Right forelimb (tissue), 1 donor: ENCODE measurements around the gene WAS.

Source experiments
- DNase-seq: peaks from one replicate; pipeline ENCODE4 v3.0.0-alpha.2; 2018

Gene WAS

DNA sequence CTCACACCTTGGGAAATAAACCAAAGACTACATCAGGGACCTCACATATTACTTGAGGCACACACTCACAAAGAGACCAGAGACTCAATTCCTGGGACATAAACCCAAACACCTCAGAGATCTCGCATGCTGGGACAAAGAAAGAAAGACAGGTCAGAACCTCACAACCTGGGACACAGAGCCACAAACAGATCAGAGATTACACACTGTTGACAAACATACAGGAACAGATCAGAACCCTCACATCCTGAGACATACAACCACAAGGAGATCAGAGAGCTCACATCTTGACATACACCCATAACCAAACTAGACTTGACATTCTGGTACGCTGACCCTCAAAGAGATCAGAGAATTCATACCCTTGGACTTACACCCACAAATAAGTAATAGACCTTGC is 30.2 kb downstream of the WAS start:
- no peak for DNase-seq

DNA sequence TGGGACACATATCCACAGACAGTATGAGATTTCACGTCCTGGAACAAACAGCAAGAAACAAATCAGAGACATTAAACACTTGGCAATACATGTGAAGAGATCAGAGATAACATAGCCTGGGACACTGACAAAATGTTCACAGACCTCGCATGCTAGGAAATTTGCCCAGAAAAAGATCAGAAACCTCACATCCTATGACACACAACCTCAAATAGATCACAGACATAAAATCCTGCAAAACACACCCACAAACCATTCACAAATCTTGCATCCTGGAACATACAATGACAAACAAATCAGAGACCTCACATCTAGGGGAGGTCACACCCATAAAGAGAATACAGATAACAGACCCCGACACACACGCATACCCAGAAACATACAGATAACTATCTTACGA is 31.0 kb downstream of the WAS start:
- DNase-seq = no peak

DNA sequence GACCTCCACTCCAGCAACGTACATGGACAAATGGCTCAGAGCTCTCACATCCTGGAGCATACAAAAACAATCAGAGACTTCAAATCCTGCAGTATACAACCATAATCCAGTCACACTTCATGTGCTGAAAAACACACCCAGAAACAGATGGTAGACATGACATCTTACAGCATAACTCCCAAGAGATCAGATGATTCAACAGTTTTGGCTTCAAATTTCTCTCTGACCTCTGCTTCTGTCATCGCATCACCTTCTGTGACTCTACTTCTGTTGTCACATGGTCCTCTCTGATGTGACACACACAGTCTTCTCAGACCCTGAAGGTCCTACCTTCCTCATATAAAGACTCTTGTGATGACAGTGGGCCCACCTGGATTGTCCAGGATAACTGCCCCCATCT is 31.5 kb downstream of the WAS start:
- DNase-seq = no peak

DNA sequence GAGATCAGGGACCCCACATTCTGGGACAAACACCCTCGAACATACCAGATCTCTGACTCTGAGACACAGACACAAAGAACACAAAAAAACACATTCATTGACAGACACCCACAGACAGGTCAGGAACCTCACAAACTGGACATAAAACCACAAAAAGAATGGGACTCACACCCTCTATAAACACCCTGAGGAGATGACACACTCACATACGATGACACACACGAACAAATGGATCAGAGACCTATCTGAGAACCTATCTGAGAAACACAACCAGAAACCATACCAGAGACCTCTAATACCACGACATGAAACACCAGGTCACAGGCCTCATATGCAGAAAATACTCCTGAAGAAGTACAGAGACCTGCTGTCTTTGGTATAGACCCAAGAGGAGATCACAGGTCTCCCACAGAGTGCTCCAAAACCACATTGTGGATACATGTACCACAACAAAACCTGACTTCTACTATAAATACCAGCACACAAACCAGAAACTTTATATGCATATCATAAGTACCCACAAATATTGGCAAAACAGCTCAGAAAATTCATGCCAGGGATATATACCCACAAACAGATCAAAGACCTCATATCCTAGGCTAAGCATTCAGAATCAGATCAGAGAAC is 32.4 kb downstream of the WAS start:
- no peak for DNase-seq

DNA sequence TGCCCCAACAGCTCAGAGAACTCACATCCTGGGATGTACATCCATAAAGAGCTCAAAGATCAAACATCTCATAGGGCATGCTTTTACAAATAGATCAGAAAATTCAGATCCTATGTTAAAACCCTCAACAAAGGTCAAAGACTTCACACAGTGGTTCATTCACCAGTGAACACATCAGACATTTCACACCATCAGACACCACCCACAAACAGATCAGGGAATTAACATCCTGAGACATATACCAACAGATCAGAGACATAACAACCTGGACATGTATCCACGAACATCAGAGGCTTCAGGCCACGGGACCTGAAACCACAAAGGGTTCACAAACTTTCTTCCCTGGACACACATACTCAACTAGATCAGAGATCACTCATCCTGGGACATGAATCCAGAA is 36.4 kb downstream of the WAS start:
- no peak for DNase-seq

DNA sequence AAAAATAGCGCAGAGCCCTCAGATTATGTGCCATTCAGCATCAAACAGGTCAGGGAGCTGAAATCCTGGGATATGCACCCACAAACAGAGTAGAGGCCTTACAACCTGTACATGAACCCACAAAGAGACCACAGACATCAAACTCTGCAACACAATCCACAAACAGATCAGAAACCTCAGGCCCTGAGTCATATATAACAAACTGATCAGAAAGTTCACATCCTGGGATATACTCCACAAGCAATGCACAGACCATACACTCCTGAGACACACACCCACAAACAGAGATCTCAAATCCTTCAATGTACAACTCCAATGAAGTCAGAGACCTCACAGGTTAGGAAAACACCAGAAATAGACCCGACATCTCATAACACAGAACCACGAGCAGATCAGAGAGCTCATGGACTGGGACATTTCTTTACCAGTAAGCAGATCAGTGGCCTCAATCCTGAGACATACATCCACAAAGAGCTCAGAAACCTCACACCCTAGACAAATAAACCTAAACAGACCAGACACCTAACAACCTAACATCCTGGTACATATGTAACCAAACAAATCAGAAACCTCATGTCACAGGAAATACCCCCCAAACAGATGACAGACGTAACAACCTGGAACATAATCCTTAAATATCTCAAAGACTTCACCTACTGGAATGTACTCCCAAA is 37.1 kb downstream of the WAS start:
- DNase-seq = no peak

DNA sequence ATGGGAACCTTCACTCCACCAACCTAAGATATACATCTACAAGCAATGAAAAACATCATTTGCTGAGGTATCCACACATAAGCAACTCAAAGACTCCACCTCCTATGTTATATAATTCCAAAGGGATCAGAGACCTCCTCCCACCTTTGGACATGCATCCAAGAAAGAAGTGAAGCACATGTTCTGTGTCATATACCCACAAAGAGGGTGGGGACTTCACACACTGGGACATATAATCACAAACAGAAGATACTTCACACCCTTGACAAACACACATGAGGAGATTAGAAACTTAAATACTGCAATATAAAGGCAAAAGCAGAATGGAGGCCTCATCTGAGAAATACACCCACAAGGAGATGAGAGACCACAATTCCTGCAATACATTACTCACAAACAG is 38.3 kb downstream of the WAS start:
- no peak for DNase-seq

DNA sequence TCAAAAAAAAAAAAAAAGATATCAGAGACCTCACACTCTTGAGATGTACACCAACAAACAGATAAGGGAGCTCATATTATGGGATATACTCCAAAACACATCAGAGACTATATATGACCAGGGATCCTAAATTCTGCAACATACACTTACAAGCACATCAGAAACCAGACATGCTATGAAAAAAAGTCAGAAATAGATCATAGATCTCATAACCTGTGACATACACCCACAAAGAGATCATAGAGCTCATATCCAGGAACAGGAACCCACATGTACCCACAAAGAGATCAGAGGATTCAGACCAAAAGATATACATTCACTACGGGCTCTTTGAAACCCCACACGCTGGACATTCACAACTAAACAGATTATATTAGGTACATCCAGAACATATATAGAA is 43.0 kb downstream of the WAS start:
- no peak for DNase-seq

DNA sequence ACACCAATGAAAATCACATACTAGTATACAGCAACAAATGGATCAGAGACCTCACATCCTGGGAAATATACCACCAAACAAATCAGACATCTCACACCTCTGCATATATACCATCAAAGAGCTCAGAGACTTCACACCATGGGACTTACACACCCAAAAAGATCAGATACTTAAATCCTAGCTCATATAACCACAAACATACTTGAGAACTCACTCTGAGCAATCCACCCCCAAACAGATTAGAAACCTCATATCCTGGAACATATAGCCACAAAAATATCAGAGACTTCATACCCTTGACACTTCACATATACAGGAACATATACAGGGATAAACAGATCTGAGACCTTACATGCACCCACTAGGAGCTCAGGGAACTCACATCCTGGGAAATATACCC is 45.1 kb downstream of the WAS start:
- no peak for DNase-seq

DNA sequence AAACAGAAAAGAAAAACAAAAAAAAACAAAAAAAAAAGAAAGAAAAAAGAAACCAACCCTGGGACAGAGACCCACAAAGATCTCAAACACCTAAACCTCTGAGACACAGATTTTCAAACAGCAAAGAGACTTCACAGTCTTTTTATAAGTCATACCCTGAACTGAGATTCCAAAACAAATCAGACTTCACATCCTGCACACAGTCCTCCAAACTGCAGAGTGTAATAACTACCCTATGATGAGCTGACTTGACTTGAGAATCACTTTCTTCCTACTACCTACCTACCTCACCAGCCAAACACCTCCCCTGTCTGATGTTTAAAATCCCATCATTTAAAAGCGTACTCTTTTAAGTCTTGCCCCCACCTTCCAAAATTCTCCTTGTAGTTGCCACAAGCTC is 52.7 kb downstream of the WAS start:
- no peak for DNase-seq

DNA sequence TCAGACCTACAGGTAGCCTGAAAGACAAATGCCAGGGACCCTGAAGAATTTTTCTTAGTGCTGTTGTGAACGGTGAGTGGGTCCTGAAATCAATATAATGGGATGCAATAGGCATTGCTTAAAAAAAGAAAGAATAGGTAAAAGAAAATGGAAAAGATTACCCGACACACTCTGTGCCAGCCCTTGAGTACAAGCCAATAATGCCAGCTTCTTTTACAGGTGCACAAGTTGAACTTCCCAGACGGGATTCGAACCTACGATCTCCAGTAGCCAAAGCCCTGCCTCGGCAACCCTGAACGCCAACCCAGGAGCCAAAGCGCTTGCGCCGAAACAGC is 53.2 kb downstream of the WAS start:
- DNase-seq = no peak

DNA sequence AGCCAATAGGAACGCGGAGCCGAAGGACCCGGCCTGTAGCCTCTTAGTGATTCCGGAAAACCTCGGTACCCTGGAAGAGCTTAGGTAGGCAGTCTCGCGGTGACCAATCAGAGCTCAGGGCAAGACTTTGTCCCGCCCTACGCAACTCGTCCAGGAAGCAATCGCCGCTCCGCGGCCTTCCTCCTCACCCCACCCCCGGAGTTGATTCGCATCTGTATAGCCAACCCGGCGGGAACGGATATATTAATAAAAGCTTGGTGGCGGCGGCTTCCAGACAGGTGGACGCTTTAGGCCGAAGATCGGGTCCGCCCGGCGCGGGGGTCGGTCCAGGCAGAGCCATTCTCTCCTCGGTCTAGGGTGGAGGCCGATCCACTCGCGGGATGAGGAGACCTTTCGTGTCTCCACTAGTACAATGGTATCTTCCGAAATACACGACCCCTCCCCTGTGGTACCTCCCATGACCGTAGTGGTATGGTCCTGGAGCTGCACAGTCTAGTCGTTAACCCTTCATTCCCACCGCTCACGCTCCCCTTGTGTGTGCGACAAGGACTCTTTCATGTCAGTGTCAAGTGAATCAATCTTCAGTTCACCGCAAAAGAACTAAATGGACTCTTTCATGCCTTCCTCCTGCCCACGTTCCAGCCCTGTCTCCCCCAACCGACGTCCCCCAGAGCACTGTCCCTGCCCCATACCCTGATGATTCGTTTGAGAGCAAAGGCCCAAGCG is 53.8 kb downstream of the WAS start:
- peak; percentile 86 for DNase-seq

DNA sequence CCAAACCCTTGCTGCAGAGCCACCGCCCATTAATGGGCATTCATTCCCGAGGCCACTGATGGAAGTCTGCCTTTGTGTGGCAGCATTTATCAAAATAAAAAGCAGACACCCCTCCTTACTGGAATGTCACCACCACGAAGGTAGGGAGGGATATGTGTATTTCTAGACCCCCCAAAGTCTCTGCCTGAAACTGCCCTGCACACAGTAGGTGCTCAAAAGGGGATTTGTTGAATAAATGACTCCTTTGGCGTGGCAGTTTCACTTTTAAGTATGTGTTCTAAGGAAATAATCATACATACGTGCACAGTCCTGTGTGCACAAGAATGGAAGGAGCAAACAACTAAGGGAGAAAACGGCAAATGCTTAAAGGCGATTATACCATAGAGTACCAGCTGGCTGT is 54.3 kb downstream of the WAS start:
- DNase-seq = no peak
